ENCODE measurements around the gene SIPA1.

DNA sequence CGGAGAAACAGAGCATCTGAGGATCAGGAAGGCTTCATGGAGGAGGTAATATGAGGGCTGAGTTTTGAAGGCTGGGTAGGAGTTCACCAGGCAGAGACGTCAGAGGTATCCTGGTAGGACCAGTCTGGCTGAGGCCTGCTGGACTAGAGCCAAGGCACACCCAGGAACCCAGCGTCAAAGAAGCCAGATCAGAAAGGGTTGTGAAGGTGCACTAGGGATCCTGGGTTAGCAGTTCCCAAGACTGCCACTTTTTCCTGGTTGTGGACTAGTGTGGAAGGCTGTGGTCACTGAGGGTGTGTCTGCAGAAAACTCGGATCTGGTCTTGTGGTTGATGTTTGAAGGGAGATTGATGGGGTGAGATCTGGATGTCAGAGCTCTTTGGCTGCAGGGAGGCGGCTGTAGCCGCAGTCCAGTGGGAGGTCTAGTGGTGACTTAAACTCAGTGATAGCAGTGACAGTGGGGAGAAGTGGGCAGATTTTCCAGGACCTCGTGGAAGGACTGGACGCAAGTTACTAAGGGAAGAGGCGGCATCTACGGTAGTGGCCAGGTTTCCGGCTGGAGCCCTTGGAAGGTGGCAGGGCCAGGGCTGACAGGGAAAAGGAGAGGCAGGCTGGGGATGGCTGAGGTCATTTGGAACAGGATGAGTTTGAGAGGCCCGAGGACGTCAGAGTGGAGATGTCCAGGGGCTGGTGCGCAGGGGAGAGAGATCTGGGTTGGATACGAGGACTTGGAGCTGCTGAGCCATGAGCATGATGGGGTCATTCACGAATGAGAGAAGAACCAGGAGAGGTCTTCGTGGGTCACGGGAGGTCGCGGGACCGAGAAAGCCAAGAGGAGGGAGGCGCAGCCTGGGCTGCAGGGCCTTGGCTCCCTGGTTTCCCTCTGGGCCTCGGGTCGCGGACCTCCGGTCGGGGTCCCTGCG is 13.9 kb downstream of the SIPA1 start:
- TF ChIP-seq, protein P1, sequence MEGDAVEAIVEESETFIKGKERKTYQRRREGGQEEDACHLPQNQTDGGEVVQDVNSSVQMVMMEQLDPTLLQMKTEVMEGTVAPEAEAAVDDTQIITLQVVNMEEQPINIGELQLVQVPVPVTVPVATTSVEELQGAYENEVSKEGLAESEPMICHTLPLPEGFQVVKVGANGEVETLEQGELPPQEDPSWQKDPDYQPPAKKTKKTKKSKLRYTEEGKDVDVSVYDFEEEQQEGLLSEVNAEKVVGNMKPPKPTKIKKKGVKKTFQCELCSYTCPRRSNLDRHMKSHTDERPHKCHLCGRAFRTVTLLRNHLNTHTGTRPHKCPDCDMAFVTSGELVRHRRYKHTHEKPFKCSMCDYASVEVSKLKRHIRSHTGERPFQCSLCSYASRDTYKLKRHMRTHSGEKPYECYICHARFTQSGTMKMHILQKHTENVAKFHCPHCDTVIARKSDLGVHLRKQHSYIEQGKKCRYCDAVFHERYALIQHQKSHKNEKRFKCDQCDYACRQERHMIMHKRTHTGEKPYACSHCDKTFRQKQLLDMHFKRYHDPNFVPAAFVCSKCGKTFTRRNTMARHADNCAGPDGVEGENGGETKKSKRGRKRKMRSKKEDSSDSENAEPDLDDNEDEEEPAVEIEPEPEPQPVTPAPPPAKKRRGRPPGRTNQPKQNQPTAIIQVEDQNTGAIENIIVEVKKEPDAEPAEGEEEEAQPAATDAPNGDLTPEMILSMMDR (conservative IDR thresholded peaks at IDR 0.05; ENCODE audit: low read length) = no peak
- no peak for TF ChIP-seq EZH2phosphoT487 (IDR thresholded peaks at IDR 0.05; ENCODE audit: borderline replicate concordance, low read depth, low read length)
